Stimulated activated CD4-positive, alpha-beta T cell treated with anti-CD3 and anti-CD28 coated beads, Interleukin-4, amount 100 ng/mL, for 24 hours (primary cell): Measurements from ENCODE around the gene ITGA4.

ENCODE experiments used
- DNase-seq: peaks from one replicate; pipeline ENCODE4 v3.0.0-alpha.2; 2020

ITGA4 gene

DNA sequence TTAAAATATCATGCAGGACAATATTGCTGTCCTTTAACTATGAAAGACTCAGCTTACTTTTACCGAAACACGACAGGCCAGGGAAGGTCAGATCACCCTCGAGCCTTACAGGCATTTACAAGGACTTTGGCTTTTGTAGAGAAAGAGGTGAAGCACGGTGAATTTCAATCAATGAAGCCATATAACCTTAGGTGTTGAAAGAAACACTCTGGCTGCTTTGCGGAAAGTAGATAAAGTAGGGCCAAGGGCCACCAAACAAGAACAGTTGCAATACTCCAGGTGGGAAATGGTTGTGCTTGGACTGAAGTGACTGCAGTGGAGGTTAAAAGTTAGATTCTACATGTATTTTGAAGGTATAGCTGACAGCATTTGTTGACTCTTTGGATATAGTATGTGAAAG is 119.2 kb downstream of the ITGA4 start:
- DNase-seq, result no peak

DNA sequence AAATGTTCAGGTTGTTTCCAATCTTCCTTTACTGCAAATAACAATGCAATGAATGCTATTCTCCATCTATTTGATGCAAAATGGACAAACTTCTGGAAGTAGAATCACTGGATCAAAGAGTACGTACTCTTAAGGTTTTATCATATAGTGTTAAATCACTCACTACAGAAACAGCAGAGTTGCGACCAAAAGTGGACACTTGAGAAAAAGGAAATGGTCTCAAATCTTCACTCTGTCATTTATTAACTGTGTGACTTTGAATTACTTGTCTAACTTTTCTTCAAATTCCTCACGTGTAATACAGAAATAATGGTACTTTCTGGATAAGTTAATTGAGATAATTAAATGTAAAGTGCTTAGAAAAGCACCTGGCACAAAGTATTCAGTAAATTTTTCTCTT is 121.6 kb downstream of the ITGA4 start:
- no peak for DNase-seq

DNA sequence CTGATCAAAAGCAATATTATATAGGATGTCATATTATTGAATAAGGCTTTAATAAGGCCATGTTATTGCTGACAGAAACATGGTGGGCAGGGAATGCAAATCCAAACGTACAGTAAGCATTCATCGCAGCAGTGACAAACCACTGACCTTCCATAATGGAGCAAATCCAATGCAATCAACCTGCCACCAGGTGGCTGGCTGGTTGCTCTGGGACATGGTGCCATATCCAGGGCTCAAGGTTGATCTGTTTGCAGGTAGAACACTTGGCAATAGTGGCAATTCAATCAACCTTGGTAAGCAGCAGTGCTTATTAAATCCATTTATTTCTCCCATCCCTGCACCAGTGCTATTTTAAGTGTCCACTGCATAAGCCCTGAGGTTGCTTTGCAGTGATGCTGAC is 124.3 kb downstream of the ITGA4 start:
- DNase-seq, result no peak

DNA sequence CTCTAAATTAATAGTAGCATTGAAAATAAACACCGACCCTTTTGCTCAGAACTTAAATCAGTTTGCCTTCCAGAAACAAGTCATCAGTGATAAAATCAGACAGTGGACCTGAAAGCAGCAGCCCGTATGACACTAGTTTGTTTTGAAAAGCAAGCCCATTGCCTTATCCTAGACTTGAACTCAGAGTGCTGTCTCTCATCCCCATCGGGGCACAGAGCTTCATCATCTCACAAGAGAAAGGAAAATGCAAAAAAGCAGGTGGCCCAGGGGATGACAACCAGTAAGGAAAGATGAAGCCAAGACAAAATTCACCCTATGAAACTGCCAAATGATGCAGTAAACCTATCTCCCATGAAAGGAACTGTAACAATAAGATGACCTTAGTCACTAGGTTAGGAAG is 128.5 kb downstream of the ITGA4 start:
- DNase-seq, result no peak
